Stimulated activated CD4-positive, alpha-beta T cell treated with anti-CD3 and anti-CD28 coated beads, Interleukin-4, amount 100 ng/mL, for 1 hour (primary cell): ENCODE results near the gene SELENOW.

Source experiments
- DNase-seq: peaks from one replicate; pipeline ENCODE4 v3.0.0-alpha.2; 2020

SELENOW gene

GRCh38 chr19:47832723-47833122 lies 54.2 kb downstream of the SELENOW start:
- no peak for DNase-seq
